Heart left ventricle (tissue), 13 donors: ENCODE results near the gene TRPT1.

ENCODE experiments used
- POLR2A ChIP-seq, 2 donors: fragments of 450-650 bp; IDR thresholded peaks; one replicate each; pipeline ENCODE4 v1.6.1; 2017; ENCODE audit warnings: antibody characterized with exemption in 2 of 2, mild to moderate bottlenecking in 2 of 2, moderate library complexity in 2 of 2
- TF ChIP-seq, protein P1 (sequence below), 12 donors: fragments of 200-600 bp; sonication (generic) in 4 of 12; IDR thresholded peaks; one replicate each; pipeline versions ENCODE4 v1.5.0 to v1.8.0; 2018 to 2022; ENCODE audit warnings: antibody characterized with exemption in 12 of 12, mild to moderate bottlenecking in 5 of 12
- donor health status: ischemic (EF 13 %, LVEDD 7.1; RV severe dilation, severe dysfunction).
- donor health status: DM: no; HTN: yes; CAD: no.
- donor health status: DM: no; HTN: no; CAD: no.
- donor health status: ischemic (EF 25% LVEDD 6.9; RV normal size, moderate dysfunction).
- donor health status: ischemic (EF 25% LVEDD 5.7; RV mildly dilated, moderate dysfunction).
- donor health status: ischemic (EF 35%, LVEDD 5.7; RV mildly dilated, moderate dysfunction).
- donor health status: nonischemic (EF 11% LVEDD 7.7; RV severe dilation, severe dysfunction).
- donor health status: DM: yes; HTN: yes; CAD: no.
- donor health status: PGD.
- donor health status: ischemic (EF 29% LVEDD 5.4; RV normal size, mild dysfunction).
- donor health status: nonischemic (EF 23%, LVEDD 6.1; RV moderate dilation, normal function).

DNA sequence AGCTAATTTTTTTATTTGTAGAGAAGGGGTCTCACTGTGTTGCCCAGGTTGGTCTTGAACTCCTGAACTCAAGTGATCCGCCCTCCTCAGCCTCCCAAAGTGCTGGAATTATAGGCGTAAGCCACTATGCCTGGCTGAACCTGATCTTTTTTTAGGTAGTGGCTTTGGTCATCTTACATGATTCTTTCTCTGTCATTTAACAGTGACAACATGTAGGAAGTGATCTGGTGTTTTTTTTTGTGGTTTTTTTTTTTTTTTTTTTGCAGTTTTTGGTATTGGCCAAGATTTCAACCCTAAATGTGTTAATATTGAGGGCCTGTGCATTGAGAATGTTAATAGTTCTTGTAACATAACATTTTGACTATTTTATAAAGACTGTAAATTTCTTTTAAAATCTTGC, 27.5 kb downstream of the TRPT1 start:
- TF ChIP-seq, protein P1, sequence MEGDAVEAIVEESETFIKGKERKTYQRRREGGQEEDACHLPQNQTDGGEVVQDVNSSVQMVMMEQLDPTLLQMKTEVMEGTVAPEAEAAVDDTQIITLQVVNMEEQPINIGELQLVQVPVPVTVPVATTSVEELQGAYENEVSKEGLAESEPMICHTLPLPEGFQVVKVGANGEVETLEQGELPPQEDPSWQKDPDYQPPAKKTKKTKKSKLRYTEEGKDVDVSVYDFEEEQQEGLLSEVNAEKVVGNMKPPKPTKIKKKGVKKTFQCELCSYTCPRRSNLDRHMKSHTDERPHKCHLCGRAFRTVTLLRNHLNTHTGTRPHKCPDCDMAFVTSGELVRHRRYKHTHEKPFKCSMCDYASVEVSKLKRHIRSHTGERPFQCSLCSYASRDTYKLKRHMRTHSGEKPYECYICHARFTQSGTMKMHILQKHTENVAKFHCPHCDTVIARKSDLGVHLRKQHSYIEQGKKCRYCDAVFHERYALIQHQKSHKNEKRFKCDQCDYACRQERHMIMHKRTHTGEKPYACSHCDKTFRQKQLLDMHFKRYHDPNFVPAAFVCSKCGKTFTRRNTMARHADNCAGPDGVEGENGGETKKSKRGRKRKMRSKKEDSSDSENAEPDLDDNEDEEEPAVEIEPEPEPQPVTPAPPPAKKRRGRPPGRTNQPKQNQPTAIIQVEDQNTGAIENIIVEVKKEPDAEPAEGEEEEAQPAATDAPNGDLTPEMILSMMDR (IDR thresholded peaks at IDR 0.05): no peak
- no peak for TF ChIP-seq POLR2A (IDR thresholded peaks at IDR 0.05)
